Cardiac muscle cell (in vitro differentiated cells and primary cell): ENCODE data around the gene SCD5. TPM values are rescaled to one million over a fixed set of nuclear protein-coding genes. Genes with fewer than 3 reads are reported as not detected.

Source experiments
- DNase-seq, 2 donors: peaks; one replicate each; pipeline versions ENCODE4 v3.0.0 to v3.0.0-alpha.2; 2010 to 2017; ENCODE audit warnings: low read depth in 1 of 2, low spot score in 1 of 2
- H3K27ac ChIP-seq: fragments of 200-600 bp; sonication (generic); 2 replicates; pipeline ENCODE4 v1.5.1; 2016
- H3K27me3 ChIP-seq: fragments of 200-600 bp; sonication (generic); 2 replicates; pipeline ENCODE4 v1.6.0; 2016; ENCODE audit warnings: control low read depth
- H3K36me3 ChIP-seq: fragments of 200-600 bp; sonication (generic); 2 replicates; pipeline ENCODE4 v1.5.1; 2016; ENCODE audit warnings: control low read depth
- H3K4me1 ChIP-seq: fragments of 200-600 bp; sonication (generic); 2 replicates; pipeline ENCODE4 v1.8.1; 2017; ENCODE audit warnings: low read depth, mild to moderate bottlenecking, mixed run types
- H3K4me3 ChIP-seq: fragments of 200-600 bp; sonication (generic); 2 replicates; pipeline ENCODE4 v1.5.1; 2016; ENCODE audit warnings: mild to moderate bottlenecking
- H3K9me3 ChIP-seq: fragments of 200-600 bp; sonication (generic); 2 replicates; pipeline ENCODE4 v1.5.1; 2017; ENCODE audit warnings: low read depth, mild to moderate bottlenecking, control low read depth
- CTCF ChIP-seq: IDR thresholded peaks from 2 replicates; pipeline ENCODE4 v1.5.1; 2012; ENCODE audit warnings: low read depth, mild to moderate bottlenecking, low read length
- polyA plus RNA-seq: library from polyadenylated mRNA; unstranded; fragments of >200 nt; fragmentation: Nextera tagmentation; extraction: Ambion mirVana; gene quantifications from 2 replicates; pipeline ENCODE4 v1.2.1, GENCODE V29; 2016
- total RNA-seq: library from RNA; depleted of rRNA; stranded (reverse); fragments of >200 nt; gene quantifications from 2 replicates; pipeline ENCODE4 v1.2.3, GENCODE V29; 2016

The SCD5 gene
- total and polyA plus RNA-seq, 2 experiments from 2014 or later, result 3.7 to 4.7 TPM

DNA sequence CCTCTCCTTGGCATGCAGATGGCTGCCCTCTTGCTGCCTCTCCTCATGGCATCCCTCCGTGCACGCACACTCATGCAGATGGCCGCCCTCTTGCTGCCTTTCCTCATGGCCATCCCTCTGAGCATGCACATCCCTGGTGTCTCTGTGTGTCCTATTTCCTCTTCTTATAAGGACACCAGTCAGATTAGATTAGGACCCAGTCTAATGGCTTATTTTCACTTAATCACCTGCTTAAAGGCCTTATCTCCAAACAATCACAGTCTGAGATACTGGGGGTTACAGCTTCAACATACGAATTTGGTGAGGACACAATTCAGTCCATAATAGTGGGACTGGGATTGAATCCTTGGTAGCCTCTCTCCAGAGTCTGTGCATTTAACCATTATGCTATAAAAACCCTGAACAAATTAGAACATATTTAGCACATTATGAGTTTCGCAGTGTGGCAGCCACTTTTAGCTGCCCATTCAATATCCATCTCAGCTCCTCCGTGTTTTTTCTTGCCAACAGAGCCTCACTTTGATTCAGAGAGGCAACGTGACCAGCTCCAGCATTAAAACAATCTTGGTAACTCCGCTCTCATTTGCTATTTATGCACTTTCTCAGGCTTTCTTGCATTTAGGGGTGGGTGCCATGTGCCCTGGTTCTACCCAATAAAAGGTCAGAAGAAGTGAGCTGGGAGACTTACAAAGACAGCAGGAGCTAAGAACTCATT lies 210.6 kb downstream of the SCD5 start:
- H3K27ac ChIP-seq, result no peak overlapping the region
- TF ChIP-seq CTCF, result no peak
- no peaks in the 10 kb centered on the region for H3K27me3 ChIP-seq
- H3K4me3 ChIP-seq, result no peak overlapping the region
- H3K4me1 ChIP-seq, result peaks cover 21% of the 10 kb centered on the region
- H3K36me3 ChIP-seq, result no peaks in the 10 kb centered on the region
- DNase-seq, result no peak
- no peaks in the 10 kb centered on the region for H3K9me3 ChIP-seq

DNA sequence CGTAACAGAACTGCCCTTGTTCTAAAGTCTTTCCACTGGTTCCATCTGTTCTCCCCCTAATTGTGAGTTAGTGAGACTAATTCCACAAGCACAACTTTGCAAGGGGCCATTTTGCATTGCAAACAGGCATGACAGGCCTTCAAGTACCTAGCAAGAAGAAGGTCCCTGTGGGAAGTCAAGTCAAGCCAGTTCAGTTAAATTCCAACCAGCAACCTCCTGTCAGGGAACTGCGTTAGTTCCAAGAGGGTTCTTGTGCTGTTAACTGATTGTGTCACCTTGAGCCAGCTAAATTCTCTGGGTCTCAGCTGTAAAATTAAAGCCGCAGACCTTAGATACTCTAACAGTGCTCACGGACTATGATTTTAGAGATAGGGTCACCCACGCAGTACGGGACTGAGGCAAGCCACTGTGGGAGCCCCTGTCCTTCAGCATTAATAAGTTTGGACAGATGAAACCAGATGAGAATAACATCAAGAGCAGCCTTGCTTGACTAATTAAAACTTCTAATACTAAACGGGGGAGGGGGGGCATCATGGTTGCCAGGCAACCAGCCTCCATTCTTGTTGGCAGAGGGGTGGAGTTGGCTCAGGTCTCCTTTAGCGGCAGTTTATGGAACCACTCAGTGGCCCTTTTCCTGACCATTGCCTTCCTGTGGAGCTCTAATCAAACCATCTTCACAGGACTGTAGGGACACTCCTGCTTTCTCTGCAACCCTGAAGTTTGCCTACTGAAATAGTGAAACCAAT lies 212.7 kb downstream of the SCD5 start:
- H3K4me1 ChIP-seq, result peaks cover 21% of the 10 kb centered on the region
- no peaks in the 10 kb centered on the region for H3K9me3 ChIP-seq
- no peaks in the 10 kb centered on the region for H3K27me3 ChIP-seq
- peak in 1 of 2 donors; percentile 28 for DNase-seq
- peak overlapping the region; percentile 3 for H3K27ac ChIP-seq
- no peak overlapping the region for H3K4me3 ChIP-seq
- TF ChIP-seq CTCF, result no peak
- no peaks in the 10 kb centered on the region for H3K36me3 ChIP-seq

DNA sequence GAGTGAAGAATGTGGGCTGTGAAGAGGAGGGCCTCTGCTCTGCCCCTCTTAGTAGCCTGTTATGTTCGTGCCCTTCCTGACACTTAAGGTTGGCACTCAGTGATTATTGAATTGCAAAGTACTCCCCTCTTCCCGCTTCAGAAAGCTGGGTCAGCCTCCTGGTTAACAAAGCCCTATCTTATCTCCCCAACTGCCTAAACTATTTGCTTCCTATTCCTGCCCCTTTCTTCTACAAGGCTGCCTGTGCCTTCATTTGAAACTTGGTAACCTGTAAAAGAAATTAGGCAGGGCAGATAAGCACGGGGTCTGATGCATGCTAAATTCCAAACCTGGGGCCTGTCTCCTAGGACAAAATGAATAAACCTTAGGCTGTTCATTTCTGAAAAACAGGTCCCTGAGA lies 213.7 kb downstream of the SCD5 start:
- no peak for DNase-seq
- Histone ChIP-seq H3K9me3 (no peaks in the 10 kb centered on the region), H3K4me1 (peaks cover 21% of the 10 kb centered on the region), H3K4me3 (no peak overlapping the region), H3K36me3 (no peaks in the 10 kb centered on the region), H3K27me3 (no peaks in the 10 kb centered on the region), H3K27ac (peak overlapping the region; percentile 3)
- TF ChIP-seq CTCF, result no peak

GRCh38 chr4:82583897-82584587 lies 214.6 kb downstream of the SCD5 start:
- H3K4me1 ChIP-seq, result peaks cover 21% of the 10 kb centered on the region
- no peak for TF ChIP-seq CTCF
- H3K9me3 ChIP-seq, result no peaks in the 10 kb centered on the region
- H3K4me3 ChIP-seq, result no peak overlapping the region
- no peaks in the 10 kb centered on the region for H3K27me3 ChIP-seq
- H3K36me3 ChIP-seq, result no peaks in the 10 kb centered on the region
- no peak overlapping the region for H3K27ac ChIP-seq
- no peak for DNase-seq

GRCh38 chr4:82579932-82580331 lies 218.7 kb downstream of the SCD5 start:
- Histone ChIP-seq H3K27ac (no peak overlapping the region), H3K27me3 (no peaks in the 10 kb centered on the region), H3K4me3 (no peak overlapping the region), H3K36me3 (no peaks in the 10 kb centered on the region), H3K4me1 (peaks cover 8% of the 10 kb centered on the region), H3K9me3 (no peaks in the 10 kb centered on the region)
- no peak for DNase-seq
- TF ChIP-seq CTCF, result no peak

Other genes with a start within 250 kb of the SCD5 start
- gene TMEM150C, start 236.8 kb downstream of the SCD5 start, total RNA-seq, result 5.1 and 5.6 TPM in 2 replicates
- gene TMEM150C, start 236.8 kb downstream of the SCD5 start, polyA plus RNA-seq, result 5.3 and 6.5 TPM in 2 replicates
- 159 and 252 TPM in 2 replicates for gene SEC31A, start 92.4 kb upstream of the SCD5 start, total RNA-seq
- gene SEC31A, start 92.4 kb upstream of the SCD5 start, polyA plus RNA-seq, result 147 and 191 TPM in 2 replicates
- gene THAP9, start 101.9 kb upstream of the SCD5 start, total RNA-seq, result 11.9 and 23.8 TPM in 2 replicates
- 4.4 and 13.5 TPM in 2 replicates for gene THAP9, start 101.9 kb upstream of the SCD5 start, polyA plus RNA-seq
- 8.7 and 9.2 TPM in 2 replicates for gene LIN54, start 212.0 kb upstream of the SCD5 start, total RNA-seq
- gene LIN54, start 212.0 kb upstream of the SCD5 start, polyA plus RNA-seq, result 4.5 and 4.8 TPM in 2 replicates
- gene COPS4, start 236.4 kb upstream of the SCD5 start, total RNA-seq, result 39.9 and 45.7 TPM in 2 replicates
- gene COPS4, start 236.4 kb upstream of the SCD5 start, polyA plus RNA-seq, result 78.7 and 101 TPM in 2 replicates